ENCODE data around the gene GATC. TPM values are rescaled to one million over a fixed set of nuclear protein-coding genes. Genes with fewer than 3 reads are reported as not detected.
"Not testable (repeated sequence)": the region's sequence is repeated elsewhere in the genome, so short reads cannot be mapped to it uniquely, and the experiment has no call there.

Gene GATC
- total RNA-seq, 3 donors from 2014 or later (not counting 1 experiment from before 2014, with no cell fraction given), result 16.5 to 22.8 (median 20.5) TPM

DNA sequence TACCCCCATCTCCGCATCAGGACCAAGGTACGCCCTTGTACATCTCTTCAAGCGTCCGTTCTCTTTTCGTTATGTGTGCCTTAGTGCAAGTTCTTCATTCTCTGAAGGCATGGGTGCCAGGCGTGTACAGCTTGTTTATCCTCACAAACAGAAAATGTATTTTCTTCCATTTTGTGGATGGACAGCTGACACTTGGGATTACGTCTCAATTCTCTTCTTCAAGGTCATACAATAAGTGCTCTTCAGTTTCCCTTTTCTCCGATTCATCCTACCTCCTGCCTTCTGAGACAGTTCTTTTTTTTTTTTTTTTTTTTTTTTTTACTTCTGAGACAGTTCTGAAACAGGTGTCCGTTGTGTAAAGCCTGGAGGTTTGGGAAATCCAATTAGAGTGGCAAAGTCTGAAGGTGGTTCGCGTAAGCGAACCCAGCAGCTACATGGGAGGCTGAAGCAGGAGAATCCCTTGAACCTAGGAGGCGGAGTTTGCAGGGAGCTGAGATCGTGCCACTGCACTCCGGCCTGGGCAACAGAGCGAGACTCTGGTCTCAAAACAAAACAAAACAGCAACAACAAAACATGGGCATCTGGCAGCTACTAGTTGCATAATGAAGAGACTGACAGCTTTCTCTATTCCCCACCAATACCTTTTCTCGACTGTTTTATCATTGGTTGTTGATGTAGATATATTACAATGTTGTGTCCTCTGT is 7.6 kb upstream of the GATC start:
- DNase-seq (no peak), ATAC-seq (peak in 1 of 3 donors; percentile 6)
- H3K9me3 ChIP-seq (ENCODE audit: control insufficient read depth, insufficient read depth, low read length), result no peaks in the 10 kb centered on the region
- Mint-ChIP-seq H3K4me3 (peak overlapping the region; percentile 98), H3K36me3 (no peaks in the 10 kb centered on the region), H3K9me3 (no peaks in the 10 kb centered on the region), H3K4me1 (peaks cover 22 to 28% of the 10 kb centered on the region in 2 donors), H3K27ac (peak overlapping the region; percentile 91 to 94), H3K27me3 (ENCODE audit: low read depth in 2 of 2) (no peaks in the 10 kb centered on the region)
- H3K4me3 ChIP-seq (ENCODE audit: low read length), result peak overlapping the region; percentile 73
- H3K36me3 ChIP-seq (ENCODE audit: control insufficient read depth, insufficient read depth, low read length), result peaks cover 20% of the 10 kb centered on the region
- peaks cover 20% of the 10 kb centered on the region for H3K4me1 ChIP-seq (ENCODE audit: control insufficient read depth, insufficient read depth, low read length)
- TF ChIP-seq CTCF (IDR thresholded peaks at IDR 0.05), result no peak
- intact Hi-C loops (cut with micrococcal nuclease), result loop anchor here (1.0 to 10.0 kb wide), 7 partner anchors 8 to 208 kb away; partner anchors contain the start of genes COQ5, DYNLL1, GATC and POP5
- H3K27me3 ChIP-seq (ENCODE audit: control insufficient read depth, insufficient read depth, low read length), result no peaks in the 10 kb centered on the region
- H3K27ac ChIP-seq (ENCODE audit: low read length), result peak overlapping the region; percentile 78
- WGBS (ENCODE audit: insufficient coverage), result 46% methylated on average over 15 of the region's 17 CpGs

DNA sequence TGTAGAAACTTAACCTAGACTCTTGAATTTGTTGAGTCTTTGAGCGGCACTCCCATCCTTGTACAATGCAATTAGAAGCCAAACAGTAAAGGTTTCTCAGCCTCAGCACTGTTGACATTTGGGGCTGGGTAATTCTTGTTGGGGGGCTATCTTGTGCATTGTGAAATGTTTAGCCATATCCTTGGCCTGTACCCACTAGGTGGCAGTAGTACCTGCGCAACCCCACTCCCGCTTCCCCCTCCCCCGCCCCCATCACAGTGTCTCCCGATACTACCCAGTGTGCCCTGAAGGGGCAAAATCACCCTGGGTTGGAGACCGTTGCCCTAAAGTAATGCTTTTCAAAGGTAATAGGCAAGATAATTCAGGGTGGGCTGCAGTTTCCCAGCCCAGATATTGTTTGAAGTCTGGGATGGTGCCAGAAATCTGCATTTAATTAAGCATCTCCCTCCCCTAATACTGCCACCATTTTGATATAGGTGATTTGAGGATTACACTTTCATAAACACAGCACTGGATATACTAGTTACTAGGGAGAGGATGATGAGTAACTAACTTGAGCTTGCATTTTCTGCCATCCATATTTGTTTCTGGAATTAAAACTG is 6.5 kb upstream of the GATC start:
- H3K36me3 Mint-ChIP-seq, result no peaks in the 10 kb centered on the region
- TF ChIP-seq CTCF (IDR thresholded peaks at IDR 0.05), result peak; percentile 81
- Histone ChIP-seq H3K4me3 (ENCODE audit: low read length) (no peak overlapping the region), H3K9me3 (ENCODE audit: control insufficient read depth, insufficient read depth, low read length) (no peaks in the 10 kb centered on the region), H3K36me3 (ENCODE audit: control insufficient read depth, insufficient read depth, low read length) (peaks cover 26% of the 10 kb centered on the region), H3K27me3 (ENCODE audit: control insufficient read depth, insufficient read depth, low read length) (no peaks in the 10 kb centered on the region), H3K27ac (ENCODE audit: low read length) (no peak overlapping the region), H3K4me1 (ENCODE audit: control insufficient read depth, insufficient read depth, low read length) (peaks cover 20% of the 10 kb centered on the region)
- H3K27ac Mint-ChIP-seq, result peak overlapping the region in 1 of 2 donors; percentile 34
- H3K9me3 Mint-ChIP-seq, result no peaks in the 10 kb centered on the region
- 17% methylated on average over 6 of the region's 6 CpGs for WGBS (ENCODE audit: insufficient coverage)
- H3K4me3 Mint-ChIP-seq, result peak overlapping the region; percentile 69
- peak; percentile 39 to 93 for DNase-seq
- ATAC-seq, result peak; percentile 64 to 80 (median 68)
- peaks cover 22 to 28% of the 10 kb centered on the region in 2 donors for H3K4me1 Mint-ChIP-seq
- no peaks in the 10 kb centered on the region for H3K27me3 Mint-ChIP-seq (ENCODE audit: low read depth in 2 of 2)
- intact Hi-C loops (cut with micrococcal nuclease), result loop anchor here (1.0 to 10.0 kb wide), 6 partner anchors 27 to 207 kb away; partner anchors contain the start of genes COQ5, DYNLL1 and POP5

DNA sequence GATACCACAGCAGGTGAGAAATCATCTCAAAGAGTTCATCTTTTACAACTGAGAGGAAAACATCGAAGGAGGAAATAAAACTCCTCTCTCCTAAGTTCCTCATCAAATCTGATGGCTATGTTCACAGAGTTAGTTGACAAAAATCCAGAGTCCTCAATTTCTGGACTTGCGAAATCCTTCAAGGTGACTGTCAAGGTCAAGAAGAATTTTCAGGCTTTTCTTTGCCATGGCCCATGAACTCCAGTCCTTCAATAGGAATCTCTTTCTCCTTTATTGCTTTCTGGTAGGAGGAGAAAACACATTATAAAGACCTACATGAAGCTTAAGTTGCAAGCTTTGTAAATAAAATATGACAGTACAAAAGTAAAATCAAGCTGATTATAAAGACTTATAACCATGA is 1.6 kb upstream of the GATC start:
- H3K9me3 ChIP-seq (ENCODE audit: control insufficient read depth, insufficient read depth, low read length), result no peaks in the 10 kb centered on the region
- Mint-ChIP-seq H3K27ac (peak overlapping the region in 1 of 2 donors; percentile 95), H3K9me3 (no peaks in the 10 kb centered on the region), H3K4me1 (peaks cover 25 to 31% of the 10 kb centered on the region in 2 donors), H3K4me3 (peak overlapping the region; percentile 99), H3K27me3 (ENCODE audit: low read depth in 2 of 2) (no peaks in the 10 kb centered on the region), H3K36me3 (no peaks in the 10 kb centered on the region)
- H3K4me1 ChIP-seq (ENCODE audit: control insufficient read depth, insufficient read depth, low read length), result peaks cover 23% of the 10 kb centered on the region
- intact Hi-C loops (cut with micrococcal nuclease), result no loop called here
- H3K27me3 ChIP-seq (ENCODE audit: control insufficient read depth, insufficient read depth, low read length), result no peaks in the 10 kb centered on the region
- no peak overlapping the region for H3K27ac ChIP-seq (ENCODE audit: low read length)
- TF ChIP-seq CTCF (IDR thresholded peaks at IDR 0.05), result no peak
- H3K4me3 ChIP-seq (ENCODE audit: low read length), result no peak overlapping the region
- H3K36me3 ChIP-seq (ENCODE audit: control insufficient read depth, insufficient read depth, low read length), result peaks cover 26% of the 10 kb centered on the region
- ATAC-seq (no peak), DNase-seq (no peak)
- WGBS (ENCODE audit: insufficient coverage), result 91% methylated on average over 2 of the region's 2 CpGs

DNA sequence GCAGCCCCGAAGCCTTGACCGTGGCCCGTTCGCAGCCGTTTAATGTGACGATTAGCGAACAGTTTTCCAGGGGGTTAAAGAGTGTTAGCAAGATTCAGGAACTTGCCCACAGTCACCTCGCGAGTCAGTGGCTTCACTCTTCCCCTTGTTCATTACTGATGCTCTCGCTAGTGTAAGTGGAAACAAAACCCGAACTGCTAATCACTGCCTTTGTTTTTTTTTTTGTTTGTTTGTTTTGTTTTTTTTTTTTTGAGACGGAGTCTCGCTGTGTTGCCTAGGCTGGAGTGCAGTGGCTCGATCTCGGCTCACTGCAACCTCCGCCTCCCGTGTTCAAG is 567 bp downstream of the GATC start:
- Histone ChIP-seq H3K36me3 (ENCODE audit: control insufficient read depth, insufficient read depth, low read length) (peaks cover 22% of the 10 kb centered on the region), H3K4me1 (ENCODE audit: control insufficient read depth, insufficient read depth, low read length) (peaks cover 21% of the 10 kb centered on the region), H3K27ac (ENCODE audit: low read length) (peak overlapping the region; percentile 85), H3K4me3 (ENCODE audit: low read length) (peak overlapping the region; percentile 91)
- Mint-ChIP-seq H3K4me3 (peak overlapping the region; percentile 99), H3K27ac (peak overlapping the region; percentile 95 to 96), H3K4me1 (peaks cover 25 to 27% of the 10 kb centered on the region in 2 donors)
- H3K36me3 Mint-ChIP-seq; DNase-seq; H3K27me3 Mint-ChIP-seq (ENCODE audit: low read depth in 2 of 2); H3K9me3 ChIP-seq (ENCODE audit: control insufficient read depth, insufficient read depth, low read length); H3K27me3 ChIP-seq (ENCODE audit: control insufficient read depth, insufficient read depth, low read length); H3K9me3 Mint-ChIP-seq: not testable (repeated sequence)
- WGBS (ENCODE audit: insufficient coverage), result 10% methylated on average over 16 of the region's 17 CpGs
- intact Hi-C loops (cut with micrococcal nuclease), result loop anchor here (1.0 to 2.0 kb wide), 2 partner anchors 9 to 88 kb away; partner anchors contain the start of genes COX6A1 and RNF10
- peak in 1 of 3 donors; percentile 34 for ATAC-seq
